Ovary (tissue), 10 donors: Measurements from ENCODE around the gene PXYLP1. TPM values are rescaled to one million over a fixed set of nuclear protein-coding genes. Genes with fewer than 3 reads are reported as not detected.

Experiments
- DNase-seq, 5 donors: peaks; one replicate each; pipeline ENCODE4 v3.0.0-alpha.2; 2019 to 2020
- H3K27ac ChIP-seq, 2 donors: fragments of 200-600 bp; one replicate each; pipeline versions ENCODE4 v1.5.1 to v1.8.0; 2019 to 2022
- H3K27me3 ChIP-seq: fragments of 200-600 bp; one replicate; pipeline ENCODE4 v1.8.0; 2022
- H3K36me3 ChIP-seq: fragments of 200-600 bp; sonication (generic); one replicate; pipeline ENCODE4 v1.5.1; 2019
- H3K4me1 ChIP-seq: one replicate; pipeline ENCODE4 v1.8.1; 2013; ENCODE audit warnings: mild to moderate bottlenecking, moderate library complexity; ENCODE audit not compliant: insufficient read depth
- H3K4me3 ChIP-seq: fragments of 200-600 bp; sonication (generic); one replicate; pipeline ENCODE4 v1.5.1; 2017
- H3K9me3 ChIP-seq, 2 donors: fragments of 200-600 bp in 1 of 2; sonication (generic) in 1 of 2; one replicate each; pipeline versions ENCODE4 v1.5.1 to v1.8.1; 2013 to 2019; ENCODE audit warnings: mild to moderate bottlenecking in 1 of 2, moderate library complexity in 1 of 2
- EP300 ChIP-seq: sonication (generic); formaldehyde crosslinking; IDR thresholded peaks from one replicate; pipeline ENCODE4 v1.6.1; 2017; ENCODE audit warnings: antibody characterized with exemption
- POLR2A ChIP-seq: fragments of 450-650 bp; IDR thresholded peaks from one replicate; pipeline ENCODE4 v1.6.1; 2017; ENCODE audit warnings: antibody characterized with exemption, mild to moderate bottlenecking, moderate library complexity
- WGBS, 3 donors: extraction: QIAGEN DNeasy Blood & Tissue Kit in 1 of 3; methylation state at CpG; one replicate each; pipeline versions ENCODE4 v1.1.5 to v1.1.7; 2013 to 2017; 5-methylcytosine and 5-hydroxymethylcytosine counted together
- intact Hi-C, 4 donors: fragments of 100-400 bp; cut with DNase I; formaldehyde crosslinking; loops; one replicate each; pipeline versions ENCODE4 v1.11.0 to v1.15.1; 2022 to 2023
- long read RNA-seq, 3 donors: library from polyadenylated mRNA in 2 of 3; unstranded in 2 of 3; transcript quantifications; one replicate each; pipeline ENCODE4 v2.0.0 and lab custom pipeline, GENCODE V29; 2021 to 2026
- polyA plus RNA-seq, 2 donors: library from polyadenylated mRNA; stranded (reverse); fragments of 200-250 nt in 1 of 2; fragments of 350-450 nt in 1 of 2; fragmentation: Illumina TruSeq in 1 of 2; extraction: RNeasy Lipid Tissue Mini Kit (QIAGEN cat#74804) in 1 of 2; gene quantifications; one replicate each; pipeline ENCODE4 v1.2.3, GENCODE V29; 2013 to 2014
- total RNA-seq, 7 donors: library from RNA; depleted of rRNA in 2 of 7; stranded (reverse); fragments of >200 nt in 2 of 7; fragmentation: NEBNext Ultra II Directional in 3 of 7; extraction: Animal tissue kit (Norgen Biotek cat#: 25700) in 3 of 7; gene quantifications; one replicate each; pipeline versions ENCODE4 v1.1.0 to v1.2.4, GENCODE V29; 2016 to 2023
- TF ChIP-seq, protein P1 (sequence below), 3 donors: fragments of 450-650 bp in 2 of 3; fragments of 200-600 bp in 1 of 3; IDR thresholded peaks; one replicate each; pipeline versions ENCODE4 v1.5.1 to v1.8.0; 2016 to 2022; ENCODE audit warnings: antibody characterized with exemption in 3 of 3, mild to moderate bottlenecking in 1 of 3
- donor health status: DM: no; HTN: no; CAD: no; lungs with moderate emphysema.
- donor health status: DM: no; HTN: no; CAD: no.
- donor health status: Bipolar disorder and iron deficiency.
- donor health status: DM: yes; HTN: yes; CAD: no.
- donor health status: DM: no; HTN: no; CAD: no.
- donor health status: DM: yes; HTN: yes; CAD: no.

Gene PXYLP1, protein sequence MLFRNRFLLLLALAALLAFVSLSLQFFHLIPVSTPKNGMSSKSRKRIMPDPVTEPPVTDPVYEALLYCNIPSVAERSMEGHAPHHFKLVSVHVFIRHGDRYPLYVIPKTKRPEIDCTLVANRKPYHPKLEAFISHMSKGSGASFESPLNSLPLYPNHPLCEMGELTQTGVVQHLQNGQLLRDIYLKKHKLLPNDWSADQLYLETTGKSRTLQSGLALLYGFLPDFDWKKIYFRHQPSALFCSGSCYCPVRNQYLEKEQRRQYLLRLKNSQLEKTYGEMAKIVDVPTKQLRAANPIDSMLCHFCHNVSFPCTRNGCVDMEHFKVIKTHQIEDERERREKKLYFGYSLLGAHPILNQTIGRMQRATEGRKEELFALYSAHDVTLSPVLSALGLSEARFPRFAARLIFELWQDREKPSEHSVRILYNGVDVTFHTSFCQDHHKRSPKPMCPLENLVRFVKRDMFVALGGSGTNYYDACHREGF
- total RNA-seq, result 10 to 100 TPM; 10.3 to 23.0 (median 15.7) TPM
- polyA plus RNA-seq, result 10 to 100 TPM in 1 of 2 donors, 1 to 10 TPM in 1; 6.5 to 17.5 TPM
- long read RNA-seq, donor 1, transcript PXYLP1-201 (6 exons, 3,281 nt), result major isoform, 10 of 21 reads
- long read RNA-seq, donor 1, partial matches to known transcripts, result 7 of 21 reads
- long read RNA-seq, donor 1, other reads (novel, unspliced or antisense), result 3 of 21 reads
- long read RNA-seq, donor 2, transcript PXYLP1-201 (6 exons, 3,281 nt), result major isoform, 13 of 14 reads
- long read RNA-seq, donor 2, partial matches to known transcripts, result 0 of 14 reads
- long read RNA-seq, donor 2, other reads (novel, unspliced or antisense), result 0 of 14 reads
- long read RNA-seq, donor 3, transcript PXYLP1-201 (6 exons, 3,281 nt), result major isoform, 14 of 28 reads
- long read RNA-seq, donor 3, partial matches to known transcripts, result 4 of 28 reads
- long read RNA-seq, donor 3, other reads (novel, unspliced or antisense), result 9 of 28 reads

DNA sequence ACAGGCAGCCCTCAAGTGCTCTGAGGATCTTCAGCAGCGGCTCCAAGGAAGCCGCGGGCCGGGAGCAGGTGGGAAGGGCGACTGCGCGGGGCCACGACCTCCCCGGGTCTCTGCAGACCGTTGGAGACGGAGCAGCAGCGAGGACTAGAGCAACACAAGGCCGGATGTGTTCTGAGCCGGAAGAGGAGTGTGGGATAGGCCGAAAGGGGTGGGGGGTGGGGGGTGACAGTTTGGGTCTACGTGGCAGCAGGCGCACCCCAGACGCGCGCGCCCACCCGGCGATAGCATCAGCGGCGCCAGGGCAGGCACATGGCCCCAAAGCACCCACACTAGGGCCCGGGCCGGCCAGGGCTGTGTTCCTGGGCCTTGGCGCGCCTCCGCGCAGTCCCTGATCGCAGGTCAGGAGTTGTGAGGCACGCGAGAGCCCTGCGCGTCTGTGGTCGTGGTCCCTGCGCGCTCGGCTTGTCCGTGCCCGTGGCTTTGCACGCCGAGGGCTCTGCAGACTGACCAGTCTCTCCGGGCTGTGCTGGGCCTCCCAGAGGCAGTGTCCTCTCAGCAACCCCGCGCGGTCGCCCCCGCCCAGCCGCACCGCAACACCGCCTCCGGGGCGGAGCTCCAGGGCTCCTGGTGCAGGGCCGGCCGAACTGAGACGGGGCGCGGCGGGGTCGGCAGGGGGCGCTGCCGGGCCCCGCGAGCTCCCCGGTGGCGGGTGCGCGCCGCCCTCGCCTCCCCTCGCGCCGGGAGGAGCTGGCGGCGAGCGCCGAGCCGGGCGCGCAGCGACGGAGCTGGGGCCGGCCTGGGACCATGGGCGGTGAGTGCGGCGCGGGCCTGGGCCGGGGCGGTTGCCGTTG is at the start of gene PXYLP1:
Gene PXYLP1 (plus strand): TSS at position 725 of the 851 bp plus-strand sequence. CDS start 28,351 bp downstream, outside the sequence.
- WGBS, 3 donors, result 1 to 2% (median 1%) methylated on average over 30 to 92 of the region's 92 CpGs
- no peaks in the 10 kb centered on the region for H3K27me3 ChIP-seq
- intact Hi-C loops, result loop anchor here (5.0 to 10.0 kb wide), 6 partner anchors 53 to 233 kb away; no protein-coding TSS in a partner anchor
- H3K36me3 ChIP-seq, result no peaks in the 10 kb centered on the region
- no peaks in the 10 kb centered on the region for H3K9me3 ChIP-seq
- H3K4me3 ChIP-seq, result peak within 1 kb of the TSS; percentile 54
- peak; percentile 90 to 96 (median 94) for DNase-seq
- H3K27ac ChIP-seq, result peak within 1 kb of the TSS; percentile 70 to 79
- peak; percentile 39 for TF ChIP-seq POLR2A
- TF ChIP-seq, protein P1, sequence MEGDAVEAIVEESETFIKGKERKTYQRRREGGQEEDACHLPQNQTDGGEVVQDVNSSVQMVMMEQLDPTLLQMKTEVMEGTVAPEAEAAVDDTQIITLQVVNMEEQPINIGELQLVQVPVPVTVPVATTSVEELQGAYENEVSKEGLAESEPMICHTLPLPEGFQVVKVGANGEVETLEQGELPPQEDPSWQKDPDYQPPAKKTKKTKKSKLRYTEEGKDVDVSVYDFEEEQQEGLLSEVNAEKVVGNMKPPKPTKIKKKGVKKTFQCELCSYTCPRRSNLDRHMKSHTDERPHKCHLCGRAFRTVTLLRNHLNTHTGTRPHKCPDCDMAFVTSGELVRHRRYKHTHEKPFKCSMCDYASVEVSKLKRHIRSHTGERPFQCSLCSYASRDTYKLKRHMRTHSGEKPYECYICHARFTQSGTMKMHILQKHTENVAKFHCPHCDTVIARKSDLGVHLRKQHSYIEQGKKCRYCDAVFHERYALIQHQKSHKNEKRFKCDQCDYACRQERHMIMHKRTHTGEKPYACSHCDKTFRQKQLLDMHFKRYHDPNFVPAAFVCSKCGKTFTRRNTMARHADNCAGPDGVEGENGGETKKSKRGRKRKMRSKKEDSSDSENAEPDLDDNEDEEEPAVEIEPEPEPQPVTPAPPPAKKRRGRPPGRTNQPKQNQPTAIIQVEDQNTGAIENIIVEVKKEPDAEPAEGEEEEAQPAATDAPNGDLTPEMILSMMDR (IDR thresholded peaks at IDR 0.05), result peak; percentile 46 to 90 (median 89)
- no peak for TF ChIP-seq EP300
- H3K4me1 ChIP-seq, result peaks cover 6% of the 10 kb centered on the region

DNA sequence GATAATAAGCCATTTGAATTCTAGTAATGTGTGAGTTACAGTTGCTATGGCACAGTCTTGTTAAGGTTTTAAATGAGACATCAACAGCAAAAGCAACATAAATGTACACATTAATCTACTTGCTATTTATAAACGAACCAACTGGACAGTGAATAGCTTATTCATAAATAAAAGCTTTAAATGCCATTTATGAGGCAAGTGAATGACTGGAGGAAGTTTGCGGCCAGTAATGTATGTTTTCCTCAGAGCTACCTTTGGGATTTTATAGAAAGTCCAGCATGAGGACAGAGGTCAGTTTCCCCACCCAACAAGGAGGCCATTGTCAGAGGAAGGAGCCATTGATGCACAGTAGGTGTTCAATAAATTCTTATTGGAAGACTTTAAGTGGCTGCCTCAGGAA is 48.0 kb upstream of the PXYLP1 start:
- intact Hi-C loops, result no loop called here
- DNase-seq, result no peak
- Histone ChIP-seq H3K27me3 (no peaks in the 10 kb centered on the region), H3K36me3 (no peaks in the 10 kb centered on the region), H3K27ac (no peak overlapping the region), H3K4me3 (no peak overlapping the region), H3K9me3 (peaks cover 0 to 4% of the 10 kb centered on the region in 2 donors), H3K4me1 (no peaks in the 10 kb centered on the region)
- TF ChIP-seq, protein P1 (IDR thresholded peaks at IDR 0.05), result no peak
- TF ChIP-seq POLR2A (no peak), EP300 (no peak)
- 36 to 60% (median 37%) methylated on average over 2 of the region's 2 CpGs for WGBS, 3 donors

DNA sequence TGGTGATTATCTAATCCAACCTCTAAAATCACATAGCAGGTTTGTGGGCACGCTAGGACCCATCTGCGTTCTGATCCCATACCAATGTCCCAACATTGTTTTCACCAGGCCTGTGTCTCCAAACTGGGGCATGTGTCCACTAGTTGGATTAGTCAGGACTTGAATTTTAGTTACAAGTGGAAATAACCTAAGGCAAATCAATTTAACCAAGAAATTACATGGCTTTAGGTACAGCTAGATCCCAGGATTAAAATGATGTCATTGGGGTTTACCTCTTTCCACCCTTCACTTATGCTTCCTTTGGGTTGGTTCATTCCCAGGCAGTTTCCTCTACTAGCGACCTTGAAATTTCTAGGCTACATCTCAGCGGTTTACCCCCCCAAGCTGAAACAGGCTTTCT is 47.2 kb upstream of the PXYLP1 start:
- WGBS, 3 donors, result 65 to 77% (median 66%) methylated on average over 4 of the region's 4 CpGs
- intact Hi-C loops, result no loop called here
- H3K36me3 ChIP-seq, result no peaks in the 10 kb centered on the region
- no peak overlapping the region for H3K27ac ChIP-seq
- no peaks in the 10 kb centered on the region for H3K27me3 ChIP-seq
- H3K4me1 ChIP-seq, result no peaks in the 10 kb centered on the region
- no peaks in the 10 kb centered on the region for H3K9me3 ChIP-seq
- DNase-seq, result no peak
- H3K4me3 ChIP-seq, result no peak overlapping the region
- TF ChIP-seq EP300 (no peak), POLR2A (no peak)
- TF ChIP-seq, protein P1 (IDR thresholded peaks at IDR 0.05), result no peak
